ENCODE results near the gene TMEM14A. TPM values are rescaled to one million over a fixed set of nuclear protein-coding genes. Genes with fewer than 3 reads are reported as not detected.

TMEM14A gene
- total RNA-seq, 1 donor from 2014 or later: 33.6 TPM

DNA sequence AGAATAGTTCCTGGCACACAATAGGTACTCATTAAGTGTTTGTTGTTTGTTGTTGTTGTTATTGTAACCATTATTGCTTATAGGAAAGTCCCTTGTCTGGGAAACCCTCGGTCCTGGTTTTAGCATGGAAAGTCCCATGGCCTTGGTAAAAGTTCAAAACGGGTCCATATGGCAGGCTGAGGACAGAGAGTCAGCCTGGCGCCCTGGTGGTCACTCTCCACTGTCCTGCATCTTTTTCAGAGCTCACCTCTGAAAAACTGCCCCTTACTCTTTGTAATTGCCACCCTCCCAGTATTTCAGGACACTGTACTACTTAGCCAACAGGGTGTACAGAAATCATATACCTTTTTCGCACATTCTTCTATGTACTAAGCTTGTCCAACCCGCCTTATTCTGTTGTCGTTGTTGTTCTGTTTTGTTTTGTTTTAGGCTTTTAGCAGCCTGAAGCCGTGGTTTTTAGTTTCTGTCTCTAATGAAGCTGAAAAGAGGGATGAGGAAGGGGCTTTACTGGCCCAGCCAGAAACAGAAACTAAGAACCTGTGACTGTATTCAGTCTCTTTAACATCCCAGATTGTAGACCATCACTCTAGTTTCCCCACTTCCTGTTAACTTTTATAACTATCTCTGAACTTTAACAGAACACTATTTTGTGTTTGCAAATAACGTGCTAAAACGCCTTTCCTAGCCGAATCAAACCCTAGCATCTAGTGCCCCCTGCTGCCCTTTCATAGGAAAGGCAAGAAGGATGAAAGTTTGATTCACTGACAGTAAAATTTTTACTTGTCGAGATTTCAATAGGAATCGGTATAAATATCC, 7.6 kb upstream of the TMEM14A start:
- Mint-ChIP-seq H3K36me3 (ENCODE audit: insufficient read depth) (peaks cover 8% of the 10 kb centered on the region), H3K27me3 (no peaks in the 10 kb centered on the region), H3K9me3 (ENCODE audit: low read depth) (no peaks in the 10 kb centered on the region), H3K4me1 (ENCODE audit: low read depth) (peaks cover 6% of the 10 kb centered on the region), H3K27ac (no peak overlapping the region), H3K4me3 (ENCODE audit: low read depth) (no peak overlapping the region)
- DNase-seq (ENCODE audit: low spot score, unreplicated experiment): no peak
- TF ChIP-seq, protein P1, sequence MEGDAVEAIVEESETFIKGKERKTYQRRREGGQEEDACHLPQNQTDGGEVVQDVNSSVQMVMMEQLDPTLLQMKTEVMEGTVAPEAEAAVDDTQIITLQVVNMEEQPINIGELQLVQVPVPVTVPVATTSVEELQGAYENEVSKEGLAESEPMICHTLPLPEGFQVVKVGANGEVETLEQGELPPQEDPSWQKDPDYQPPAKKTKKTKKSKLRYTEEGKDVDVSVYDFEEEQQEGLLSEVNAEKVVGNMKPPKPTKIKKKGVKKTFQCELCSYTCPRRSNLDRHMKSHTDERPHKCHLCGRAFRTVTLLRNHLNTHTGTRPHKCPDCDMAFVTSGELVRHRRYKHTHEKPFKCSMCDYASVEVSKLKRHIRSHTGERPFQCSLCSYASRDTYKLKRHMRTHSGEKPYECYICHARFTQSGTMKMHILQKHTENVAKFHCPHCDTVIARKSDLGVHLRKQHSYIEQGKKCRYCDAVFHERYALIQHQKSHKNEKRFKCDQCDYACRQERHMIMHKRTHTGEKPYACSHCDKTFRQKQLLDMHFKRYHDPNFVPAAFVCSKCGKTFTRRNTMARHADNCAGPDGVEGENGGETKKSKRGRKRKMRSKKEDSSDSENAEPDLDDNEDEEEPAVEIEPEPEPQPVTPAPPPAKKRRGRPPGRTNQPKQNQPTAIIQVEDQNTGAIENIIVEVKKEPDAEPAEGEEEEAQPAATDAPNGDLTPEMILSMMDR (IDR thresholded peaks at IDR 0.05; ENCODE audit: unreplicated experiment): peak; percentile 90

DNA sequence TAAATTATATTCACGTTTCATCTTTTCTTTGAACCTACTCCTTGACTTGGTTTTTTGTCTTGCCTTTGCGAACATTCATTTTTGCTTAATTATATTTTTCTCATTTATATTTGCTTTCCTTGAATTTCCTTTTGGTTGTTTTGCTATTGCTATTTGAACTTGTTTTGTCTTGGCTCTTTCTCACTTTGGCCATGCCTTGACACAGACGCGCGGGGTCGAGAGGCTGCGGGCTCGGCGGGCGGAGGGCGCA, 7.1 kb upstream of the TMEM14A start:
- TF ChIP-seq, protein P1 (IDR thresholded peaks at IDR 0.05; ENCODE audit: unreplicated experiment): no peak
- H3K4me3 Mint-ChIP-seq (ENCODE audit: low read depth): no peak overlapping the region
- DNase-seq (ENCODE audit: low spot score, unreplicated experiment): no peak

DNA sequence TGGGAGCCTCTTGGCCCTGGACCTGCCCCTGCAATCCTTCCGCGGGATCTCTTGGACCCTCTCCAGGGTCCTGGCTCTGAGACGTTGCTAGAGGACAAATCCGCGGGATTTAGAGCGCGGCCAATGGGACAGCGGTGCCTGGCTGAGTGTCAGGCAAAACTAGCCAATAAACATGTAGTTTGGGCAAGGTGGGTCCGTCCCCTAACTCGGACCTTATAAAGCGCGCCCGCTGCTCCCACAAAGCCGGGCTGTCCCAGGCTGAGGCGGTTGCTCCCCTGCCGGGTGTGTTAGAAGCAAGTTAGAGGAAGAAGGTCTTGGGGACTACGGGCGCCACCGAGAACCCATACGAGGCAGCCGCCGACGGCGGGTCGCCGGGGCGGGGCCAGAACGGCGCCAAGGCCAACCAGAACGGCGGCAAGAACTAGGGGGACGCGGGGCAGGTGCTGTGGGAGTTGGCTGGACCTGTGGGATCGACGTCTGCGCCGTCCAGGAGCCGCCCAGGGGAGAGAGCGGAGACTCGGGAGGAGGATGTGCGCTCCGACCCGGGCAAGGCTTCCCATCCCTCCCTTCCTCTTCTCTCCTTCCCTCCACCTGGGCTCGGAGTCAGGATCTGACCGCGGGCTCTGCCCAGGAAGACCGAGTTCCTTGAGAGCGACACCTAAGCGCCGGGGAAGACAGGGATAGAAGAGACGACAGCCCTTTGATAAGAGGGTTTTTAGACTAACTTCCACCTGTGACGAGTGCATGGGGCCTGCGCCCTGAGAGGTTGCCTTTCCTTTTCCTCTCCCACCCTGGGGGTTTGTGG, 6.5 kb upstream of the TMEM14A start:
- H3K4me1 Mint-ChIP-seq (ENCODE audit: low read depth): peaks cover 6% of the 10 kb centered on the region
- no peaks in the 10 kb centered on the region for H3K27me3 Mint-ChIP-seq
- DNase-seq (ENCODE audit: low spot score, unreplicated experiment): peak; percentile 86
- no peak overlapping the region for H3K4me3 Mint-ChIP-seq (ENCODE audit: low read depth)
- H3K9me3 Mint-ChIP-seq (ENCODE audit: low read depth): no peaks in the 10 kb centered on the region
- H3K36me3 Mint-ChIP-seq (ENCODE audit: insufficient read depth): peaks cover 11% of the 10 kb centered on the region
- TF ChIP-seq, protein P1 (IDR thresholded peaks at IDR 0.05; ENCODE audit: unreplicated experiment): no peak
- H3K27ac Mint-ChIP-seq: no peak overlapping the region

More for the DNA sequence above, 7.1 kb upstream of the TMEM14A start:
- H3K27me3 Mint-ChIP-seq: no peaks in the 10 kb centered on the region
- no peak overlapping the region for H3K27ac Mint-ChIP-seq
- no peaks in the 10 kb centered on the region for H3K9me3 Mint-ChIP-seq (ENCODE audit: low read depth)
- peaks cover 6% of the 10 kb centered on the region for H3K4me1 Mint-ChIP-seq (ENCODE audit: low read depth)
- peaks cover 9% of the 10 kb centered on the region for H3K36me3 Mint-ChIP-seq (ENCODE audit: insufficient read depth)

DNA sequence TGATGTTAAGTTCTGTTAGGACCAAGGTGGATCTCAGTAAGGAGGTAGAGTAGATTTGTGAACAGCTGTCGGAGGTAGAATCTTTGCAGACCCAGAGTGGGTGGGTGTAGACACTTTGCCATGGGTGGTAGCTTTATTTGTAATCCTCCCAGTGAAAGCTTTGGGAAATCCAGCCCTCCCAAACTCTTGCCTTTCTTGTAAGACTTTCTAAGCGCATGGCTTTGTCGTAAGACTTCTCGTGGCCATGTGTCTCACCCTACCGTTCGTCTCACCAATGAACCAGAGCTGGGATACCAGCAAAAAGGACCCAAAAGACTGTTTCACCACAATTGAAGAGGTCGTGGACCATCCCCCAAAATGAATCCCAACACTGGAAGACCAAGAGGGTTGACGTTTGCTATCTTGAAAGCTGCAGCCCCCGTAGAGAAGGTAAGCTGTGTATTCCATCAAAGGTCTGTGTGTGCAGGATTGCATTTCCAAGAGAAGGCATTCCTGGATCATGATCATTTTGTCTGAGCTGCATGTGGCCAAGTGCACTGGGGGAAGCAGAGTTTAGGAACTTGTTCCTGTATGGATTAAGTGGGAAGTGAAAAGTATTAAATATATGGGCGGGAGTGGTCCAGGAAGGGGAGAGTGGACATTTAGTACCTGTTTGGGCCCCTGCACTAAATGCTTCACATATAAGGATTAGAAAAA, 5.8 kb upstream of the TMEM14A start:
- Mint-ChIP-seq H3K27me3 (no peaks in the 10 kb centered on the region), H3K9me3 (ENCODE audit: low read depth) (no peaks in the 10 kb centered on the region), H3K27ac (no peak overlapping the region), H3K4me1 (ENCODE audit: low read depth) (peaks cover 6% of the 10 kb centered on the region), H3K36me3 (ENCODE audit: insufficient read depth) (peaks cover 11% of the 10 kb centered on the region), H3K4me3 (ENCODE audit: low read depth) (no peak overlapping the region)
- no peak for DNase-seq (ENCODE audit: low spot score, unreplicated experiment)
- TF ChIP-seq, protein P1 (IDR thresholded peaks at IDR 0.05; ENCODE audit: unreplicated experiment): no peak

DNA sequence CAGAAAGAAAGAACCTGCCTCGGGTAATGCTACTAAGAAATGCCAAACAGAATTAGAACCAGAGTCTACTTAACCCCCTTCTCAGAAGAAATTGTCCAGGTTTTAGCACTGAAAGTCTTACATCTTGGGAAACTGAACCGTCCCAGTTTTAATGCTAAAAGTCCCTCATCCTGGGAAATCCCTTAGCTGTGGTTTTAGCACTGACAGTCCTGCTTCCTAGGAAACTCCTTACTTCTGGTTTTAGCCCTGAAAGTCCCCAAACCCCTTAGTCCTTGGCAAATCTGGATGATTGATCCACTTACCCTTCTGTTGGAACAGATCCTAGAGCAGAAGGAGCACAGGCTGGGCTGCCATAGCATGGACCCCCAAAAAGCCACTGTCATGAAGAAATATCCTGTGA, 4.8 kb upstream of the TMEM14A start:
- Mint-ChIP-seq H3K9me3 (ENCODE audit: low read depth) (no peaks in the 10 kb centered on the region), H3K4me3 (ENCODE audit: low read depth) (no peak overlapping the region), H3K36me3 (ENCODE audit: insufficient read depth) (peaks cover 11% of the 10 kb centered on the region), H3K27ac (no peak overlapping the region), H3K4me1 (ENCODE audit: low read depth) (peaks cover 10% of the 10 kb centered on the region), H3K27me3 (no peaks in the 10 kb centered on the region)
- no peak for DNase-seq (ENCODE audit: low spot score, unreplicated experiment)
- TF ChIP-seq, protein P1 (IDR thresholded peaks at IDR 0.05; ENCODE audit: unreplicated experiment): no peak

Data from progenitor cell of endocrine pancreas (in vitro differentiated cells).